Measurements from ENCODE around the gene KDM4E.
"Not testable (repeated sequence)": the region's sequence is repeated elsewhere in the genome, so short reads cannot be mapped to it uniquely, and the experiment has no call there.

Gene KDM4E

GRCh38 chr11:95021468-95021867 lies 3.6 kb upstream of the KDM4E start:
- H4K8ac ChIP-seq (ENCODE audit: low read depth, low read length); H3K4me3 ChIP-seq (ENCODE audit: low read depth, low read length): not testable (repeated sequence)
- WGBS (ENCODE audit: extremely low coverage, insufficient coverage, insufficient read length) = 100% methylated on average over 1 of the region's 5 CpGs

DNA sequence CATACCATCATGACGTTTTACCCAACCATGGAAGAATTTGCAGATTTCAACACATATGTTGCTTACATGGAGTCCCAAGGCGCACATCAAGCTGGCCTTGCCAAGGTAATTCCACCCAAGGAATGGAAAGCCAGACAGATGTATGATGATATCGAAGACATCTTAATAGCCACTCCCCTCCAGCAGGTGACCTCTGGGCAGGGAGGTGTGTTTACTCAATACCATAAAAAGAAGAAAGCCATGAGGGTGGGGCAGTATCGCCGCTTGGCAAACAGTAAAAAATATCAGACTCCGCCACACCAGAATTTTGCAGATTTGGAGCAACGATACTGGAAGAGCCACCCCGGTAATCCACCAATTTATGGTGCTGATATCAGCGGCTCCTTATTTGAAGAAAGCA lies 536 bp downstream of the KDM4E start:
- H2AFZ ChIP-seq (ENCODE audit: insufficient read depth, low read length, poor library complexity); H2AK5ac ChIP-seq (ENCODE audit: low read length); H4K91ac ChIP-seq (ENCODE audit: low read depth, low read length); DNase-seq; H3K9me3 ChIP-seq (ENCODE audit: insufficient read depth, low read depth, low read length); H3K4ac ChIP-seq (ENCODE audit: low read depth, low read length); H3K79me1 ChIP-seq (ENCODE audit: low read length); H2BK5ac ChIP-seq (ENCODE audit: low read depth, low read length, poor library complexity); H3K27ac ChIP-seq (ENCODE audit: low read depth, low read length); H3K9ac ChIP-seq (ENCODE audit: low read length); H3K4me2 ChIP-seq (ENCODE audit: low read length); H3K18ac ChIP-seq (ENCODE audit: low read length); H3K27me3 ChIP-seq (ENCODE audit: insufficient read depth, low read length); H2BK120ac ChIP-seq (ENCODE audit: insufficient read depth, low read length, poor library complexity); H3K14ac ChIP-seq (ENCODE audit: low read length); H3K23ac ChIP-seq (ENCODE audit: low read length); H3K4me3 ChIP-seq (ENCODE audit: low read depth, low read length); H3K36me3 ChIP-seq (ENCODE audit: control insufficient read depth in 1 of 2, insufficient read depth in 2 of 2, low read length in 2 of 2); H3K79me2 ChIP-seq (ENCODE audit: control insufficient read depth, insufficient read depth, low read length, poor library complexity); H3K4me1 ChIP-seq (ENCODE audit: control insufficient read depth in 1 of 2, insufficient read depth in 2 of 2, low read length in 2 of 2); H4K12ac ChIP-seq (ENCODE audit: low read depth, low read length); H2BK12ac ChIP-seq (ENCODE audit: low read length); H4K8ac ChIP-seq (ENCODE audit: low read depth, low read length): not testable (repeated sequence)
- WGBS (ENCODE audit: extremely low coverage, insufficient coverage, insufficient read length) = no CpG with 5 or more reads among the region's 9 CpGs

More at GRCh38 chr11:95021468-95021867, 3.6 kb upstream of the KDM4E start:
- not testable (repeated sequence) for H3K27ac ChIP-seq (ENCODE audit: low read depth, low read length); H3K79me1 ChIP-seq (ENCODE audit: low read length); H3K23ac ChIP-seq (ENCODE audit: low read length); H3K79me2 ChIP-seq (ENCODE audit: control insufficient read depth, insufficient read depth, low read length, poor library complexity); H3K36me3 ChIP-seq (ENCODE audit: control insufficient read depth in 1 of 2, insufficient read depth in 2 of 2, low read length in 2 of 2); H3K14ac ChIP-seq (ENCODE audit: low read length); H3K9ac ChIP-seq (ENCODE audit: low read length); H3K18ac ChIP-seq (ENCODE audit: low read length); H4K91ac ChIP-seq (ENCODE audit: low read depth, low read length); H3K4ac ChIP-seq (ENCODE audit: low read depth, low read length); H2BK5ac ChIP-seq (ENCODE audit: low read depth, low read length, poor library complexity); H3K4me2 ChIP-seq (ENCODE audit: low read length); H4K12ac ChIP-seq (ENCODE audit: low read depth, low read length); H2BK12ac ChIP-seq (ENCODE audit: low read length); H2AFZ ChIP-seq (ENCODE audit: insufficient read depth, low read length, poor library complexity); H3K4me1 ChIP-seq (ENCODE audit: control insufficient read depth in 1 of 2, insufficient read depth in 2 of 2, low read length in 2 of 2); H3K9me3 ChIP-seq (ENCODE audit: insufficient read depth, low read depth, low read length); H3K27me3 ChIP-seq (ENCODE audit: insufficient read depth, low read length); DNase-seq; H2BK120ac ChIP-seq (ENCODE audit: insufficient read depth, low read length, poor library complexity); H2AK5ac ChIP-seq (ENCODE audit: low read length)

DNA sequence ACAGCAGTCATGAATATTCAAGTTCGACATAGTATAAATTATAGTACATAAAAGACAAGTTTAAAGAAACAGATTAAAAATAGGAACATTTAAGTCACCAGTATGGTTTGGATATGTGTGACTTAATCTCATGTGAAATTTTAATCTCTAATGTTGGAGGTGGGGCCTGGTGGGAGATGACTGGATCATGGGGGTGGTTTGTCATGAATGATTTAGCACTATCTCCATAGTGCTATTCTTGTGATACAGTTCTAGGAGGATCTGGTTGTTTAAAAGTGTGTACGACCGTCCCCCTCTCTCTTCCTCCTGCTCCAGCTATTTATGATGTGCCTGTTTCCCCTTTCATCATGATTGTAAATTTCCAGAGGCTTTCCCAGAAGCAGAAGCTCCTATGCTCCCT lies 3.3 kb downstream of the KDM4E start:
- no peak overlapping the region for H2BK12ac ChIP-seq (ENCODE audit: low read length)
- no peak overlapping the region for H2BK120ac ChIP-seq (ENCODE audit: insufficient read depth, low read length, poor library complexity)
- no peak overlapping the region for H3K23ac ChIP-seq (ENCODE audit: low read length)
- H3K4ac ChIP-seq (ENCODE audit: low read depth, low read length) = no peak overlapping the region
- H3K4me3 ChIP-seq (ENCODE audit: low read depth, low read length) = no peak overlapping the region
- H2BK5ac ChIP-seq (ENCODE audit: low read depth, low read length, poor library complexity) = no peak overlapping the region
- no peak overlapping the region for H2AK5ac ChIP-seq (ENCODE audit: low read length)
- no peak overlapping the region for H4K8ac ChIP-seq (ENCODE audit: low read depth, low read length)
- no peak overlapping the region for H4K91ac ChIP-seq (ENCODE audit: low read depth, low read length)
- H3K27ac ChIP-seq (ENCODE audit: low read depth, low read length) = no peak overlapping the region
- H3K4me1 ChIP-seq (ENCODE audit: control insufficient read depth in 1 of 2, insufficient read depth in 2 of 2, low read length in 2 of 2) = no peaks in the 10 kb centered on the region
- no peaks in the 10 kb centered on the region for H3K36me3 ChIP-seq (ENCODE audit: control insufficient read depth in 1 of 2, insufficient read depth in 2 of 2, low read length in 2 of 2)
- H3K79me2 ChIP-seq (ENCODE audit: control insufficient read depth, insufficient read depth, low read length, poor library complexity) = no peaks in the 10 kb centered on the region
- peaks cover 8% of the 10 kb centered on the region for H3K9me3 ChIP-seq (ENCODE audit: insufficient read depth, low read depth, low read length)
- no peak overlapping the region for H3K4me2 ChIP-seq (ENCODE audit: low read length)
- H4K12ac ChIP-seq (ENCODE audit: low read depth, low read length) = no peak overlapping the region
- no CpG with 5 or more reads among the region's 3 CpGs for WGBS (ENCODE audit: extremely low coverage, insufficient coverage, insufficient read length)
- no peak overlapping the region for H3K18ac ChIP-seq (ENCODE audit: low read length)
- H3K9ac ChIP-seq (ENCODE audit: low read length) = no peak overlapping the region
- no peak overlapping the region for H2AFZ ChIP-seq (ENCODE audit: insufficient read depth, low read length, poor library complexity)
- H3K14ac ChIP-seq (ENCODE audit: low read length) = no peak overlapping the region
- H3K79me1 ChIP-seq (ENCODE audit: low read length) = no peaks in the 10 kb centered on the region
- H3K27me3 ChIP-seq (ENCODE audit: insufficient read depth, low read length) = no peaks in the 10 kb centered on the region
- no peak for DNase-seq

DNA sequence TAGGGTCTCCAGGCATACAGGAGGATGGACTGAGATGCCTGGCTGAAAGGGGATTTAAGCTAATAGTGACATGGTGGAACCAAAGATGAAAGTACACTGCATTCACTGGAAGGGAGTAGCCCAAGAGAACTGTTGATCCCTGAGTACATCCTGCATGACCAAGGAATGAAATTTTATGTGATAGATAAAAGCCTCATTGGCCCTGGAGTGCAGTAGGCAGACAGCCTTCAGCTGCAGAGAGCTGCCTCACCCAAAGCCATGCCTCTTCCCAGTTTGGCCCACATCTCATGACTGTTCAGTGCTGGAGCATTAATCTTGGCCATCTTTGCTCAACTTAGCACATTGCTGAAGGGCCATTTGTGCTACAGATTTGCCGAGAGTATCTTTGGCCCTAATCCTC lies 8.0 kb downstream of the KDM4E start:
- no peak overlapping the region for H2AK5ac ChIP-seq (ENCODE audit: low read length)
- no peak overlapping the region for H3K9ac ChIP-seq (ENCODE audit: low read length)
- no CpG with 5 or more reads among the region's 1 CpG for WGBS (ENCODE audit: extremely low coverage, insufficient coverage, insufficient read length)
- H2BK120ac ChIP-seq (ENCODE audit: insufficient read depth, low read length, poor library complexity) = no peak overlapping the region
- H3K4ac ChIP-seq (ENCODE audit: low read depth, low read length) = no peak overlapping the region
- no peaks in the 10 kb centered on the region for H3K36me3 ChIP-seq (ENCODE audit: control insufficient read depth in 1 of 2, insufficient read depth in 2 of 2, low read length in 2 of 2)
- no peak overlapping the region for H3K4me2 ChIP-seq (ENCODE audit: low read length)
- H3K79me2 ChIP-seq (ENCODE audit: control insufficient read depth, insufficient read depth, low read length, poor library complexity) = no peaks in the 10 kb centered on the region
- H4K91ac ChIP-seq (ENCODE audit: low read depth, low read length) = no peak overlapping the region
- no peaks in the 10 kb centered on the region for H3K4me1 ChIP-seq (ENCODE audit: control insufficient read depth in 1 of 2, insufficient read depth in 2 of 2, low read length in 2 of 2)
- H3K27me3 ChIP-seq (ENCODE audit: insufficient read depth, low read length) = no peaks in the 10 kb centered on the region
- no peaks in the 10 kb centered on the region for H3K79me1 ChIP-seq (ENCODE audit: low read length)
- H3K14ac ChIP-seq (ENCODE audit: low read length) = no peak overlapping the region
- H2BK5ac ChIP-seq (ENCODE audit: low read depth, low read length, poor library complexity) = no peak overlapping the region
- H3K23ac ChIP-seq (ENCODE audit: low read length) = no peak overlapping the region
- no peak for DNase-seq
- H2BK12ac ChIP-seq (ENCODE audit: low read length) = no peak overlapping the region
- H3K4me3 ChIP-seq (ENCODE audit: low read depth, low read length) = no peak overlapping the region
- H4K8ac ChIP-seq (ENCODE audit: low read depth, low read length) = no peak overlapping the region
- H2AFZ ChIP-seq (ENCODE audit: insufficient read depth, low read length, poor library complexity) = no peak overlapping the region
- H3K9me3 ChIP-seq (ENCODE audit: insufficient read depth, low read depth, low read length) = peaks cover 8% of the 10 kb centered on the region
- H3K27ac ChIP-seq (ENCODE audit: low read depth, low read length) = no peak overlapping the region
- H3K18ac ChIP-seq (ENCODE audit: low read length) = no peak overlapping the region
- no peak overlapping the region for H4K12ac ChIP-seq (ENCODE audit: low read depth, low read length)

Measured in trophoblast cell (in vitro differentiated cells and primary cell).